K562 (cell line): ENCODE results near the gene ZNF837. TPM values are rescaled to one million over a fixed set of nuclear protein-coding genes. Genes with fewer than 3 reads are reported as not detected.

ENCODE experiments used
- BACH1 ChIP-seq: fragments of 200-800 bp; sonication (Bioruptor generic); IDR thresholded peaks from 2 replicates; pipeline ENCODE4 v1.6.1; 2016; ENCODE audit warnings: missing genetic modification characterization, missing compliant biosample characterization
- EP400 ChIP-seq: fragments of 450-650 bp; IDR thresholded peaks from 2 replicates; pipeline ENCODE4 v1.6.1; 2017; ENCODE audit warnings: antibody characterized with exemption, mild to moderate bottlenecking, moderate library complexity
- FOXK2 ChIP-seq, 2 experiments: fragments of 450-650 bp; IDR thresholded peaks in 1 of 2; conservative IDR thresholded peaks in 1 of 2; 2 replicates each; pipeline ENCODE4 v1.6.1; 2016; ENCODE audit warnings: low read depth in 2 of 2, mild to moderate bottlenecking in 1 of 2
- HNRNPUL1 ChIP-seq: fragments of 200-400 bp; formaldehyde crosslinking; IDR thresholded peaks from 2 replicates; pipeline ENCODE4 v1.6.1; 2017; ENCODE audit warnings: low read length
- LCOR ChIP-seq: sonication (generic); formaldehyde crosslinking; IDR thresholded peaks from 2 replicates; pipeline ENCODE4 v1.8.0; 2022; ENCODE audit warnings: mild to moderate bottlenecking, missing genetic modification reagents
- MTA1 ChIP-seq: fragments of 450-650 bp; IDR thresholded peaks from 2 replicates; pipeline ENCODE4 v1.6.1; 2017; ENCODE audit warnings: borderline replicate concordance
- NCOA1 ChIP-seq: fragments of 450-650 bp; IDR thresholded peaks from 2 replicates; pipeline ENCODE4 v1.6.1; 2016; ENCODE audit warnings: low read depth
- RAD21 ChIP-seq, 2 experiments: fragments of 250-450 bp in 1 of 2; fragments of 450-650 bp in 1 of 2; sonication (Bioruptor Pico) in 1 of 2; formaldehyde crosslinking in 1 of 2; IDR thresholded peaks in 1 of 2; conservative IDR thresholded peaks in 1 of 2; 2 replicates each; pipeline versions ENCODE4 v1.4.0 to v1.8.0; 2020 to 2022; ENCODE audit warnings: mild to moderate bottlenecking in 2 of 2, moderate library complexity in 1 of 2
- SMARCC2 ChIP-seq: fragments of 450-650 bp; IDR thresholded peaks from 2 replicates; pipeline ENCODE4 v1.6.1; 2017; ENCODE audit warnings: antibody characterized with exemption, moderate library complexity, mild to moderate bottlenecking, low read depth
- TCF7 ChIP-seq: sonication (generic); IDR thresholded peaks from 2 replicates; pipeline ENCODE4 v1.6.1; 2016; ENCODE audit warnings: antibody characterized with exemption, borderline replicate concordance
- TCFL5 ChIP-seq: fragments of 250-450 bp; sonication (Bioruptor Pico); conservative IDR thresholded peaks from 2 replicates; pipeline ENCODE4 v1.6.1; 2021; ENCODE audit warnings: mild to moderate bottlenecking, moderate library complexity, matching md5 sums
- TGIF2 ChIP-seq: sonication (generic); formaldehyde crosslinking; IDR thresholded peaks from 2 replicates; pipeline ENCODE4 v1.8.1; 2022; ENCODE audit warnings: mild to moderate bottlenecking, missing genetic modification reagents, moderate library complexity
- ZNF23 ChIP-seq: fragments of 250-450 bp; sonication (Bioruptor Pico); IDR thresholded peaks from 2 replicates; pipeline ENCODE4 v1.4.0; 2020; ENCODE audit warnings: mild to moderate bottlenecking
- polyA plus RNA-seq, 8 experiments: library from polyadenylated mRNA; depleted of rRNA in 4 of 8; stranded (reverse) in 5 of 8; unstranded in 3 of 8; fragments of >200 nt; fragmentation: Nextera tagmentation in 2 of 8; fragmentation: Illumina TruSeq in 1 of 8; extraction: Ambion mirVana in 2 of 8; extraction: Trizol in 1 of 8; gene quantifications; 2 replicates each; pipeline versions ENCODE4 v1.2.1 to v1.2.3, GENCODE V29; 2011 to 2014; ENCODE audit warnings: inconsistent platforms in 1 of 8, missing spikeins in 1 of 8
- total RNA-seq, 7 experiments: library from RNA; depleted of rRNA in 6 of 7; stranded (reverse); fragments of >200 nt in 6 of 7; fragmentation: Illumina TruSeq in 2 of 7; extraction: Trizol in 2 of 7; gene quantifications; 2 replicates each; pipeline versions ENCODE4 v1.2.1 to v1.2.3, GENCODE V29; 2011 to 2021; ENCODE audit warnings: low replicate concordance in 1 of 7
- TF ChIP-seq, protein P1 (sequence below): fragments of 450-650 bp; IDR thresholded peaks from 2 replicates; pipeline ENCODE4 v1.6.1; 2016; ENCODE audit warnings: borderline replicate concordance
- TF ChIP-seq, protein P2 (sequence below), 2 experiments: IDR thresholded peaks; 2 replicates each; pipeline ENCODE4 v1.6.1; 2011; ENCODE audit warnings: borderline replicate concordance in 1 of 2, control low read depth in 1 of 2, low read depth in 1 of 2, low read length in 1 of 2, mild to moderate bottlenecking in 1 of 2, mixed read lengths in 1 of 2, moderate library complexity in 1 of 2; ENCODE audit not compliant: insufficient read depth in 1 of 2, insufficient read length in 1 of 2, poor library complexity in 1 of 2, severe bottlenecking in 1 of 2; ENCODE audit errors: extremely low read depth in 1 of 2
- TF ChIP-seq, protein P3 (sequence below), 2 experiments: fragments of 450-650 bp; IDR thresholded peaks; 2 replicates each; pipeline ENCODE4 v1.6.1; 2018; ENCODE audit warnings: mild to moderate bottlenecking in 2 of 2, low read depth in 1 of 2; ENCODE audit not compliant: partially characterized antibody in 2 of 2
- TF ChIP-seq, protein P4 (sequence below): fragments of 450-650 bp; formaldehyde crosslinking; IDR thresholded peaks from 2 replicates; pipeline ENCODE4 v1.4.0; 2022; ENCODE audit warnings: missing genetic modification characterization

The ZNF837 gene
- total and polyA plus RNA-seq, 9 of the 15 experiments (the other 6 are each of a cell fraction or from before 2014, with no cell fraction given) = 0.11 to 2.1 (median 0.57) TPM; not detected in 4

DNA sequence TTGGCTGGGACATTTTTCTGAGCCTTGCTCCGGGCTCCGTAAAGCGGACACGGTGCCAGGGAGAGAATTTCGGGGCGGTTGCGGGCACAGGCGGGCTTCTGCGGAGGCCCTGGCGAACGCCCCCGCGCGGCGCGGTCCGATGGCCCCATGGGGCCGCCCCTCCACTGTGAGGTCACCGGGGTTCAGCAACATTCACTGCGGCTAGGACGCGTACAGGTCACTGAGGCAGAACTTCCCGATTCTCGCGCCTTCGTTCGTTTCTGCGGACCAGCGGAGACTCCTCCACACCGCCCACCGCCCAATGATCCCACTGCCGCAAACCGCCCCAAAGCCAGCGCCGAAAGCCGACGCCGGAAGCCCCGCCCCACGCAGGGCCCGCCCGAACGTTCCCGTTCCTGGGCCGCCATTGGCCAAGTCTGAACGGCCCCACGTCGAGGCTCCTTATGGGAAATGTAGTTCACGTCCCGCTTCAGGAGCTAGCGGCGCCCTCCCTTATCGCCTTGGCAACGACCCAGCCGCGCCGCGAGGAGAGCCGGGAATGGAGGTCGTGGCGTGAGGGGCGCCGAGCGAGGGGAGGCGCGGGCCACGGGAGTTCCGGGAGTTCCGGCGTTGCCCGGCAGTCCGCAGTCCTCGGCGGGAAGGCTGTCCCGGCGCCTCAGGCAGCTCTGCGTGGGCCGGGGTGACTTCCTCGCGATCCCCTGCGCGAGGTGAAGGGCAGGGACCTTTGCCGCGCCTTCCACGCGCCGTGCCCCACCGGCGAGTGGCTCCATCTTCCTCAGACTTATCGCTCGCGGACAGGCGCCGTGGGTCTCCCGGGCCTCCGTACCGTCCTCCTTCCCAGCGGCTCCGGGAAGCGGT, 27.6 kb upstream of the ZNF837 start, which contains the start of gene ZNF584 (continued):
- TF ChIP-seq, protein P1, sequence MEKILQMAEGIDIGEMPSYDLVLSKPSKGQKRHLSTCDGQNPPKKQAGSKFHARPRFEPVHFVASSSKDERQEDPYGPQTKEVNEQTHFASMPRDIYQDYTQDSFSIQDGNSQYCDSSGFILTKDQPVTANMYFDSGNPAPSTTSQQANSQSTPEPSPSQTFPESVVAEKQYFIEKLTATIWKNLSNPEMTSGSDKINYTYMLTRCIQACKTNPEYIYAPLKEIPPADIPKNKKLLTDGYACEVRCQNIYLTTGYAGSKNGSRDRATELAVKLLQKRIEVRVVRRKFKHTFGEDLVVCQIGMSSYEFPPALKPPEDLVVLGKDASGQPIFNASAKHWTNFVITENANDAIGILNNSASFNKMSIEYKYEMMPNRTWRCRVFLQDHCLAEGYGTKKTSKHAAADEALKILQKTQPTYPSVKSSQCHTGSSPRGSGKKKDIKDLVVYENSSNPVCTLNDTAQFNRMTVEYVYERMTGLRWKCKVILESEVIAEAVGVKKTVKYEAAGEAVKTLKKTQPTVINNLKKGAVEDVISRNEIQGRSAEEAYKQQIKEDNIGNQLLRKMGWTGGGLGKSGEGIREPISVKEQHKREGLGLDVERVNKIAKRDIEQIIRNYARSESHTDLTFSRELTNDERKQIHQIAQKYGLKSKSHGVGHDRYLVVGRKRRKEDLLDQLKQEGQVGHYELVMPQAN = peak; percentile 70; the same call in 1 of the 2 replicates
- TF ChIP-seq, protein P2, sequence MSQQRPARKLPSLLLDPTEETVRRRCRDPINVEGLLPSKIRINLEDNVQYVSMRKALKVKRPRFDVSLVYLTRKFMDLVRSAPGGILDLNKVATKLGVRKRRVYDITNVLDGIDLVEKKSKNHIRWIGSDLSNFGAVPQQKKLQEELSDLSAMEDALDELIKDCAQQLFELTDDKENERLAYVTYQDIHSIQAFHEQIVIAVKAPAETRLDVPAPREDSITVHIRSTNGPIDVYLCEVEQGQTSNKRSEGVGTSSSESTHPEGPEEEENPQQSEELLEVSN (IDR thresholded peaks at IDR 0.05; ENCODE audit: borderline replicate concordance in 1 of 2, extremely low read depth in 1 of 2, insufficient read depth in 1 of 2, insufficient read length in 1 of 2, low read depth in 1 of 2, low read length in 1 of 2, poor library complexity in 1 of 2, severe bottlenecking in 1 of 2) = peak; percentile 24 to 45
- TF ChIP-seq RAD21 (CRISPR knock-in tag; conservative IDR thresholded peaks at IDR 0.05 in 1 of 2, IDR thresholded peaks at IDR 0.05 in 1 of 2) = peak in 1 of 2 experiments; percentile 21; a peak in 2 of 4 replicates
- 0 out of 2 replicates have a peak, but pooled peaks have one; percentile 28 for TF ChIP-seq MTA1
- peak; percentile 84 for TF ChIP-seq EP400
- TF ChIP-seq TCFL5 (CRISPR knock-in tag) = no peak
- no peak for TF ChIP-seq ZNF23 (CRISPR knock-in tag)
- TF ChIP-seq, protein P3, sequence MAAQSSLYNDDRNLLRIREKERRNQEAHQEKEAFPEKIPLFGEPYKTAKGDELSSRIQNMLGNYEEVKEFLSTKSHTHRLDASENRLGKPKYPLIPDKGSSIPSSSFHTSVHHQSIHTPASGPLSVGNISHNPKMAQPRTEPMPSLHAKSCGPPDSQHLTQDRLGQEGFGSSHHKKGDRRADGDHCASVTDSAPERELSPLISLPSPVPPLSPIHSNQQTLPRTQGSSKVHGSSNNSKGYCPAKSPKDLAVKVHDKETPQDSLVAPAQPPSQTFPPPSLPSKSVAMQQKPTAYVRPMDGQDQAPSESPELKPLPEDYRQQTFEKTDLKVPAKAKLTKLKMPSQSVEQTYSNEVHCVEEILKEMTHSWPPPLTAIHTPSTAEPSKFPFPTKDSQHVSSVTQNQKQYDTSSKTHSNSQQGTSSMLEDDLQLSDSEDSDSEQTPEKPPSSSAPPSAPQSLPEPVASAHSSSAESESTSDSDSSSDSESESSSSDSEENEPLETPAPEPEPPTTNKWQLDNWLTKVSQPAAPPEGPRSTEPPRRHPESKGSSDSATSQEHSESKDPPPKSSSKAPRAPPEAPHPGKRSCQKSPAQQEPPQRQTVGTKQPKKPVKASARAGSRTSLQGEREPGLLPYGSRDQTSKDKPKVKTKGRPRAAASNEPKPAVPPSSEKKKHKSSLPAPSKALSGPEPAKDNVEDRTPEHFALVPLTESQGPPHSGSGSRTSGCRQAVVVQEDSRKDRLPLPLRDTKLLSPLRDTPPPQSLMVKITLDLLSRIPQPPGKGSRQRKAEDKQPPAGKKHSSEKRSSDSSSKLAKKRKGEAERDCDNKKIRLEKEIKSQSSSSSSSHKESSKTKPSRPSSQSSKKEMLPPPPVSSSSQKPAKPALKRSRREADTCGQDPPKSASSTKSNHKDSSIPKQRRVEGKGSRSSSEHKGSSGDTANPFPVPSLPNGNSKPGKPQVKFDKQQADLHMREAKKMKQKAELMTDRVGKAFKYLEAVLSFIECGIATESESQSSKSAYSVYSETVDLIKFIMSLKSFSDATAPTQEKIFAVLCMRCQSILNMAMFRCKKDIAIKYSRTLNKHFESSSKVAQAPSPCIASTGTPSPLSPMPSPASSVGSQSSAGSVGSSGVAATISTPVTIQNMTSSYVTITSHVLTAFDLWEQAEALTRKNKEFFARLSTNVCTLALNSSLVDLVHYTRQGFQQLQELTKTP (IDR thresholded peaks at IDR 0.05; ENCODE audit: low read depth in 1 of 2, partially characterized antibody in 2 of 2) = peak in 1 of 2 experiments; percentile 90
- 0 out of 2 replicates have a peak, but pooled peaks have one; percentile 10 for TF ChIP-seq TCF7
- 0 out of 2 replicates have a peak, but pooled peaks have one; percentile 18 for TF ChIP-seq NCOA1
- 0 out of 2 replicates have a peak, but pooled peaks have one; percentile 2 for TF ChIP-seq LCOR (CRISPR knock-in tag)
- no peak for TF ChIP-seq FOXK2 (conservative IDR thresholded peaks at IDR 0.05 in 1 of 2, IDR thresholded peaks at IDR 0.05 in 1 of 2; ENCODE audit: low read depth in 2 of 2)
- TF ChIP-seq TGIF2 (CRISPR knock-in tag) = 0 out of 2 replicates have a peak, but pooled peaks have one; percentile 48
- TF ChIP-seq SMARCC2 = no peak
- TF ChIP-seq HNRNPUL1 = no peak
- TF ChIP-seq, protein P4, sequence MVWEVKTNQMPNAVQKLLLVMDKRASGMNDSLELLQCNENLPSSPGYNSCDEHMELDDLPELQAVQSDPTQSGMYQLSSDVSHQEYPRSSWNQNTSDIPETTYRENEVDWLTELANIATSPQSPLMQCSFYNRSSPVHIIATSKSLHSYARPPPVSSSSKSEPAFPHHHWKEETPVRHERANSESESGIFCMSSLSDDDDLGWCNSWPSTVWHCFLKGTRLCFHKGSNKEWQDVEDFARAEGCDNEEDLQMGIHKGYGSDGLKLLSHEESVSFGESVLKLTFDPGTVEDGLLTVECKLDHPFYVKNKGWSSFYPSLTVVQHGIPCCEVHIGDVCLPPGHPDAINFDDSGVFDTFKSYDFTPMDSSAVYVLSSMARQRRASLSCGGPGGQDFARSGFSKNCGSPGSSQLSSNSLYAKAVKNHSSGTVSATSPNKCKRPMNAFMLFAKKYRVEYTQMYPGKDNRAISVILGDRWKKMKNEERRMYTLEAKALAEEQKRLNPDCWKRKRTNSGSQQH (CRISPR knock-in tag) = no peak
- TF ChIP-seq BACH1 (tag) = no peak; the same call in 1 of the 2 replicates
